ENCODE measurements around the gene AGTR1. TPM values are rescaled to one million over a fixed set of nuclear protein-coding genes. Genes with fewer than 3 reads are reported as not detected.

AGTR1 gene
- total RNA-seq, 2 donors from 2014 or later: 3.3 to 13.0 TPM

DNA sequence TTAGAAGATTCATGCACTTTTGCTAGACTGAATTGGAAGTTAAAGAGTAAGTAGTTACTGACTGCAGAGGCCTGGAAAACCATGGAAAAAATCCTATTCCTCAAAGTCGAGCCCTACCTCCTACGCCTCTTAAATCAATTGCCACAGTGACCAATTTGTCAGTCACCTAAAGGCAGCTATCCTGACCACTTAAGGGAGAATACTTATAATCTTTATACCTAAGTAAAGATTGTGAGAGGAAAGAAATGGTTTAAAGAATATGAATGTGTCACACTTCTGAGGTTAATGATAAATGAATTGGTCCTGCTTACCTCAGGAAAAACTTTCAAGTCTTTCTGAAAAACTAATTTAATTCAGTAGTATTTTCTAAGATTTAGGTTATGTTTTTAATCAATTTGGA lies 42.6 kb downstream of the AGTR1 start:
- intact Hi-C loops (cut with DNase I): no loop called here
- H3K4me1 ChIP-seq (replicated peaks): no peaks in the 10 kb centered on the region
- H3K27ac ChIP-seq: no peak overlapping the region
- 82% methylated on average over 2 of the region's 2 CpGs for WGBS
- H3K4me3 ChIP-seq: no peak overlapping the region
- H3K36me3 ChIP-seq: no peaks in the 10 kb centered on the region
- no peak for DNase-seq (ENCODE audit: low spot score)
- TF ChIP-seq POLR2A (IDR thresholded peaks at IDR 0.05) (no peak), POLR2AphosphoS5 (IDR thresholded peaks at IDR 0.05) (no peak)
- TF ChIP-seq, protein P1, sequence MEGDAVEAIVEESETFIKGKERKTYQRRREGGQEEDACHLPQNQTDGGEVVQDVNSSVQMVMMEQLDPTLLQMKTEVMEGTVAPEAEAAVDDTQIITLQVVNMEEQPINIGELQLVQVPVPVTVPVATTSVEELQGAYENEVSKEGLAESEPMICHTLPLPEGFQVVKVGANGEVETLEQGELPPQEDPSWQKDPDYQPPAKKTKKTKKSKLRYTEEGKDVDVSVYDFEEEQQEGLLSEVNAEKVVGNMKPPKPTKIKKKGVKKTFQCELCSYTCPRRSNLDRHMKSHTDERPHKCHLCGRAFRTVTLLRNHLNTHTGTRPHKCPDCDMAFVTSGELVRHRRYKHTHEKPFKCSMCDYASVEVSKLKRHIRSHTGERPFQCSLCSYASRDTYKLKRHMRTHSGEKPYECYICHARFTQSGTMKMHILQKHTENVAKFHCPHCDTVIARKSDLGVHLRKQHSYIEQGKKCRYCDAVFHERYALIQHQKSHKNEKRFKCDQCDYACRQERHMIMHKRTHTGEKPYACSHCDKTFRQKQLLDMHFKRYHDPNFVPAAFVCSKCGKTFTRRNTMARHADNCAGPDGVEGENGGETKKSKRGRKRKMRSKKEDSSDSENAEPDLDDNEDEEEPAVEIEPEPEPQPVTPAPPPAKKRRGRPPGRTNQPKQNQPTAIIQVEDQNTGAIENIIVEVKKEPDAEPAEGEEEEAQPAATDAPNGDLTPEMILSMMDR (IDR thresholded peaks at IDR 0.05): no peak
- no peaks in the 10 kb centered on the region for H3K27me3 ChIP-seq (replicated peaks; ENCODE audit: insufficient read depth)
- H3K9me3 ChIP-seq: no peaks in the 10 kb centered on the region

DNA sequence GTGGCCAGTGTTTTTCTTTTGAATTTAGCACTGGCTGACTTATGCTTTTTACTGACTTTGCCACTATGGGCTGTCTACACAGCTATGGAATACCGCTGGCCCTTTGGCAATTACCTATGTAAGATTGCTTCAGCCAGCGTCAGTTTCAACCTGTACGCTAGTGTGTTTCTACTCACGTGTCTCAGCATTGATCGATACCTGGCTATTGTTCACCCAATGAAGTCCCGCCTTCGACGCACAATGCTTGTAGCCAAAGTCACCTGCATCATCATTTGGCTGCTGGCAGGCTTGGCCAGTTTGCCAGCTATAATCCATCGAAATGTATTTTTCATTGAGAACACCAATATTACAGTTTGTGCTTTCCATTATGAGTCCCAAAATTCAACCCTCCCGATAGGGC lies 43.5 kb downstream of the AGTR1 start:
- Histone ChIP-seq H3K27ac (no peak overlapping the region), H3K9me3 (no peaks in the 10 kb centered on the region), H3K4me3 (no peak overlapping the region), H3K27me3 (replicated peaks; ENCODE audit: insufficient read depth) (no peaks in the 10 kb centered on the region), H3K4me1 (replicated peaks) (no peaks in the 10 kb centered on the region), H3K36me3 (no peaks in the 10 kb centered on the region)
- intact Hi-C loops (cut with DNase I): no loop called here
- 96% methylated on average over 10 of the region's 10 CpGs for WGBS
- DNase-seq (ENCODE audit: low spot score): no peak
- TF ChIP-seq POLR2A (IDR thresholded peaks at IDR 0.05): no peak
- TF ChIP-seq, protein P1 (IDR thresholded peaks at IDR 0.05): no peak
- no peak for TF ChIP-seq POLR2AphosphoS5 (IDR thresholded peaks at IDR 0.05)

DNA sequence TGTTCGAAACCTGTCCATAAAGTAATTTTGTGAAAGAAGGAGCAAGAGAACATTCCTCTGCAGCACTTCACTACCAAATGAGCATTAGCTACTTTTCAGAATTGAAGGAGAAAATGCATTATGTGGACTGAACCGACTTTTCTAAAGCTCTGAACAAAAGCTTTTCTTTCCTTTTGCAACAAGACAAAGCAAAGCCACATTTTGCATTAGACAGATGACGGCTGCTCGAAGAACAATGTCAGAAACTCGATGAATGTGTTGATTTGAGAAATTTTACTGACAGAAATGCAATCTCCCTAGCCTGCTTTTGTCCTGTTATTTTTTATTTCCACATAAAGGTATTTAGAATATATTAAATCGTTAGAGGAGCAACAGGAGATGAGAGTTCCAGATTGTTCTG lies 44.4 kb downstream of the AGTR1 start:
- no peak overlapping the region for H3K4me3 ChIP-seq
- no peaks in the 10 kb centered on the region for H3K4me1 ChIP-seq (replicated peaks)
- intact Hi-C loops (cut with DNase I): no loop called here
- H3K9me3 ChIP-seq: no peaks in the 10 kb centered on the region
- H3K27ac ChIP-seq: no peak overlapping the region
- no peaks in the 10 kb centered on the region for H3K27me3 ChIP-seq (replicated peaks; ENCODE audit: insufficient read depth)
- DNase-seq (ENCODE audit: low spot score): no peak
- TF ChIP-seq, protein P1 (IDR thresholded peaks at IDR 0.05): no peak
- no peak for TF ChIP-seq POLR2A (IDR thresholded peaks at IDR 0.05)
- no peak for TF ChIP-seq POLR2AphosphoS5 (IDR thresholded peaks at IDR 0.05)
- no peaks in the 10 kb centered on the region for H3K36me3 ChIP-seq
- WGBS: 88% methylated on average over 6 of the region's 6 CpGs

DNA sequence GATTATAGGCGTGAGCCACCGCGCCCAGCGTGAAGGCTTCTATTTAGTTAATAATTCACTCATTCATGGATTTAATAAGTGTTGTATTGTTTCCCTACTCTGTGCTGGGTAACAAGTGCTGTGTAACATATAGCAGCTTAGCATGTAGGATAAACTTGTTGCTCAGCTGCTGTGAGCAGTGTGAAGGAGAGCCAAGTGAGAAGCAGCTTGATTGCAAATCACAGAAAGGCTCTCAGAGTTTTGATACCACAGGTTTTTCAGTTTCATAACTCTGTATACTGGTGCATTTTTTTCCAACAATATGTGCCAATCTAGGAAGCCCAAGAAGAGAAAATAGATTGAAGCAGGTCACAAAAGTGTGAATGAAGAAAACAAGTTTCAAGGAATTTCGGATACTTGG lies 48.4 kb downstream of the AGTR1 start:
- intact Hi-C loops (cut with DNase I): no loop called here
- H3K36me3 ChIP-seq: no peaks in the 10 kb centered on the region
- no peaks in the 10 kb centered on the region for H3K27me3 ChIP-seq (replicated peaks; ENCODE audit: insufficient read depth)
- H3K4me3 ChIP-seq: no peak overlapping the region
- WGBS: 97% methylated on average over 5 of the region's 5 CpGs
- H3K9me3 ChIP-seq: no peaks in the 10 kb centered on the region
- H3K27ac ChIP-seq: no peak overlapping the region
- DNase-seq (ENCODE audit: low spot score): no peak
- H3K4me1 ChIP-seq (replicated peaks): no peaks in the 10 kb centered on the region
- TF ChIP-seq POLR2AphosphoS5 (IDR thresholded peaks at IDR 0.05) (no peak), POLR2A (IDR thresholded peaks at IDR 0.05) (no peak)
- TF ChIP-seq, protein P1 (IDR thresholded peaks at IDR 0.05): no peak

DNA sequence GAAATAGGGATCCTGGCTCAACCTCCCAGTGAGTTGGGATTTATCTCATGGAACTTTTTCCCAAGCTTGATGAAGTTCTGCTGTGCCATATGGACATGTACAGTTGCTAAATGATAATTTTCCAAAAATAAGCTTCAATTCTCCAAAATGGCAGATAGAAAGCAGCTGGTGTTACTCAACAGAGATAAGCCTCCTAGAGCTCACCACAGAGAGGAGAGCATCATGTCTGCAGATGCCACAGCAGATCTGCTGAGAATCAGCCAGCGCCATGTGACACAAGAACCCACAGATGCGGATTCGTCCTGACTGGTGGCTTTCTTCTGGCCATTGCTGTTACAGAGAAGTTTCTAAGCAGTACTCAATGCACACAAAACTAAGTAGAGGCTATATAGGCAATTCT lies 50.6 kb downstream of the AGTR1 start:
- Histone ChIP-seq H3K4me1 (replicated peaks) (no peaks in the 10 kb centered on the region), H3K4me3 (no peak overlapping the region), H3K27me3 (replicated peaks; ENCODE audit: insufficient read depth) (no peaks in the 10 kb centered on the region), H3K27ac (no peak overlapping the region), H3K36me3 (no peaks in the 10 kb centered on the region), H3K9me3 (no peaks in the 10 kb centered on the region)
- intact Hi-C loops (cut with DNase I): no loop called here
- TF ChIP-seq, protein P1 (IDR thresholded peaks at IDR 0.05): no peak
- TF ChIP-seq POLR2AphosphoS5 (IDR thresholded peaks at IDR 0.05) (no peak), POLR2A (IDR thresholded peaks at IDR 0.05) (no peak)
- 15% methylated on average over 3 of the region's 3 CpGs for WGBS
- DNase-seq (ENCODE audit: low spot score): no peak

All from prostate gland (tissue), 2 donors.